Posterior vena cava (tissue), 2 donors: ENCODE results near the gene GSG1L. TPM values are rescaled to one million over a fixed set of nuclear protein-coding genes. Genes with fewer than 3 reads are reported as not detected.

Experiments used
- DNase-seq: peaks from one replicate; pipeline ENCODE4 v3.0.0-alpha.2; 2020; ENCODE audit warnings: low spot score
- intact Hi-C, 2 donors: fragments of 100-400 bp; cut with DNase I; formaldehyde crosslinking; loops; one replicate each; pipeline versions ENCODE4 v1.14.1 to v1.14.2; 2022 to 2023
- total RNA-seq, 2 donors: library from RNA; stranded (reverse); fragmentation: NEBNext Ultra II Directional; extraction: Animal tissue kit (Norgen Biotek cat#: 25700); gene quantifications; one replicate each; pipeline ENCODE4 v1.2.1, GENCODE V29; 2021
- donor health status: DM: yes; HTN: yes; CAD: no.
- donor health status: DM: yes; HTN: yes; CAD: no.

GSG1L gene
- total RNA-seq, 2 donors from 2014 or later = not detected

- intact Hi-C loops = no loop called here
- no peak for DNase-seq
Measured at GRCh38 chr16:27851586-27851985, 211.9 kb downstream of the GSG1L start.

GRCh38 chr16:27849621-27850020 lies 213.9 kb downstream of the GSG1L start:
- intact Hi-C loops = no loop called here

GRCh38 chr16:27847030-27847550 lies 216.4 kb downstream of the GSG1L start:
- peak; percentile 34 for DNase-seq
- intact Hi-C loops = no loop called here

More at GRCh38 chr16:27849621-27850020, 213.9 kb downstream of the GSG1L start:
- no peak for DNase-seq

- DNase-seq = peak; percentile 68
- intact Hi-C loops = no loop called here
Measured at GRCh38 chr16:27844826-27845225, 218.7 kb downstream of the GSG1L start.

- no peak for DNase-seq
- intact Hi-C loops = no loop called here
Measured at GRCh38 chr16:27843800-27844199, 219.7 kb downstream of the GSG1L start.

GRCh38 chr16:27841911-27842310 lies 221.6 kb downstream of the GSG1L start:
- intact Hi-C loops = no loop called here
- peak; percentile 58 for DNase-seq

- intact Hi-C loops = no loop called here
- DNase-seq = peak; percentile 67
Measured at GRCh38 chr16:27841061-27841801, 222.3 kb downstream of the GSG1L start.

- intact Hi-C loops = no loop called here
- DNase-seq = peak; percentile 68
Measured at GRCh38 chr16:27840311-27841060, 223.0 kb downstream of the GSG1L start.

- intact Hi-C loops = no loop called here
- DNase-seq = peak; percentile 9
Measured at GRCh38 chr16:27839419-27839818, 224.1 kb downstream of the GSG1L start.

GRCh38 chr16:27838536-27839175 lies 224.9 kb downstream of the GSG1L start:
- intact Hi-C loops = no loop called here

GRCh38 chr16:27829975-27830374 lies 233.5 kb downstream of the GSG1L start:
- intact Hi-C loops = loop anchor here in 1 of 2 donors (5.0 kb wide), 1 partner anchor 202 kb away; no protein-coding TSS in a partner anchor
- DNase-seq = peak; percentile 45

More at GRCh38 chr16:27838536-27839175, 224.9 kb downstream of the GSG1L start:
- peak; percentile 43 for DNase-seq

GRCh38 chr16:27828671-27829070 lies 234.8 kb downstream of the GSG1L start:
- DNase-seq = peak; percentile 66
- intact Hi-C loops = no loop called here

GRCh38 chr16:27827765-27828164 lies 235.7 kb downstream of the GSG1L start:
- DNase-seq = no peak

GRCh38 chr16:27826893-27827289 lies 236.6 kb downstream of the GSG1L start:
- DNase-seq = peak; percentile 38
- intact Hi-C loops = no loop called here

More at GRCh38 chr16:27827765-27828164, 235.7 kb downstream of the GSG1L start:
- intact Hi-C loops = no loop called here

GRCh38 chr16:27826081-27826892 lies 237.2 kb downstream of the GSG1L start:
- intact Hi-C loops = no loop called here
- peak; percentile 53 for DNase-seq

- DNase-seq = peak; percentile 47
- intact Hi-C loops = no loop called here
Measured at GRCh38 chr16:27824786-27825185, 238.7 kb downstream of the GSG1L start.

- peak; percentile 68 for DNase-seq
- intact Hi-C loops = no loop called here
Measured at GRCh38 chr16:27824006-27824405, 239.5 kb downstream of the GSG1L start.

GRCh38 chr16:27823421-27823820 lies 240.1 kb downstream of the GSG1L start:
- DNase-seq = peak; percentile 5

GRCh38 chr16:27822996-27823395 lies 240.5 kb downstream of the GSG1L start:
- peak; percentile 60 for DNase-seq
- intact Hi-C loops = no loop called here

More at GRCh38 chr16:27823421-27823820, 240.1 kb downstream of the GSG1L start:
- intact Hi-C loops = no loop called here
